Cardiac septum (tissue), 1 donor: ENCODE data around the gene C21orf58. TPM values are rescaled to one million over a fixed set of nuclear protein-coding genes. Genes with fewer than 3 reads are reported as not detected.

Experiments used
- DNase-seq: peaks from one replicate; pipeline ENCODE4 v3.0.0-alpha.2; 2020; ENCODE audit warnings: low spot score
- intact Hi-C: fragments of 100-400 bp; cut with DNase I; formaldehyde crosslinking; loops from one replicate; pipeline ENCODE4 v1.14.0; 2022
- total RNA-seq: library from RNA; stranded (reverse); fragmentation: NEBNext Ultra II Directional; extraction: Animal tissue kit (Norgen Biotek cat#: 25700); gene quantifications from one replicate; pipeline ENCODE4 v1.2.1, GENCODE V29; 2021
- donor health status: DM: no; HTN: no; CAD: no.

C21orf58 gene
- total RNA-seq, 1 donor from 2014 or later = 1.4 TPM

- DNase-seq = peak; percentile 74
- intact Hi-C loops = no loop called here
Observed at GRCh38 chr21:46273341-46273740, 50.3 kb downstream of the C21orf58 start.

- DNase-seq = peak; percentile 41
- intact Hi-C loops = no loop called here
Observed at GRCh38 chr21:46269466-46269865, 54.2 kb downstream of the C21orf58 start.

- intact Hi-C loops = no loop called here
- no peak for DNase-seq
Observed at GRCh38 chr21:46268371-46268770, 55.3 kb downstream of the C21orf58 start.

GRCh38 chr21:46266946-46267345, 56.7 kb downstream of the C21orf58 start:
- DNase-seq = peak; percentile 44
- intact Hi-C loops = no loop called here

- intact Hi-C loops = no loop called here
- DNase-seq = peak; percentile 66
Observed at GRCh38 chr21:46265736-46266525, 57.7 kb downstream of the C21orf58 start.

- intact Hi-C loops = no loop called here
- DNase-seq = no peak
Observed at GRCh38 chr21:46264690-46265144, 59.0 kb downstream of the C21orf58 start.

GRCh38 chr21:46264046-46264689, 59.5 kb downstream of the C21orf58 start:
- intact Hi-C loops = no loop called here
- peak; percentile 26 for DNase-seq

- DNase-seq = no peak
- intact Hi-C loops = loop anchor here (10.0 kb wide), 1 partner anchor 112 kb away; no protein-coding TSS in a partner anchor
Observed at GRCh38 chr21:46256501-46256994, 67.1 kb downstream of the C21orf58 start.

GRCh38 chr21:46255758-46256337, 67.8 kb downstream of the C21orf58 start:
- intact Hi-C loops = loop anchor here (10.0 kb wide), 1 partner anchor 111 kb away; no protein-coding TSS in a partner anchor
- DNase-seq = no peak

GRCh38 chr21:46255166-46255565, 68.5 kb downstream of the C21orf58 start:
- no peak for DNase-seq
- intact Hi-C loops = loop anchor here (10.0 kb wide), 1 partner anchor 110 kb away; no protein-coding TSS in a partner anchor

GRCh38 chr21:46254208-46254975, 69.3 kb downstream of the C21orf58 start:
- intact Hi-C loops = loop anchor here (10.0 kb wide), 1 partner anchor 110 kb away; no protein-coding TSS in a partner anchor
- DNase-seq = no peak

GRCh38 chr21:46253610-46254124, 70.0 kb downstream of the C21orf58 start:
- no peak for DNase-seq

GRCh38 chr21:46252840-46253239, 70.8 kb downstream of the C21orf58 start:
- intact Hi-C loops = loop anchor here (10.0 kb wide), 1 partner anchor 108 kb away; no protein-coding TSS in a partner anchor
- no peak for DNase-seq

More at GRCh38 chr21:46253610-46254124, 70.0 kb downstream of the C21orf58 start:
- intact Hi-C loops = loop anchor here (10.0 kb wide), 1 partner anchor 109 kb away; no protein-coding TSS in a partner anchor

Other genes with a start within 250 kb of the C21orf58 start
- 157 TPM for gene COL6A2, start 225.8 kb downstream of the C21orf58 start, total RNA-seq
- gene FTCD, start 168.3 kb downstream of the C21orf58 start, total RNA-seq = 0.83 TPM
- gene SPATC1L, start 139.4 kb downstream of the C21orf58 start, total RNA-seq = 7.3 TPM
- gene LSS, start 95.1 kb downstream of the C21orf58 start, total RNA-seq = 34.9 TPM
- gene MCM3AP, start 38.3 kb downstream of the C21orf58 start, total RNA-seq = 69.9 TPM
- 14.1 TPM for gene YBEY, start 37.5 kb downstream of the C21orf58 start, total RNA-seq
- 21.0 TPM for gene PCNT, start 286 bp upstream of the C21orf58 start, total RNA-seq
- gene DIP2A, start 135.0 kb upstream of the C21orf58 start, total RNA-seq = 38.9 TPM